Urothelium cell line (cell line): ENCODE data around the gene PSMC1.

Source experiments
- DNase-seq: peaks from one replicate; pipeline ENCODE4 v3.0.0; 2011; ENCODE audit warnings: low spot score, mixed read lengths
- FAIRE-seq: peaks from 2 replicates; lab custom pipeline; 2011; peaks lifted over from hg19 to GRCh38; lab: Jason Lieb, UNC

PSMC1 gene

GRCh38 chr14:90275820-90276219, 19.5 kb downstream of the PSMC1 start:
- FAIRE-seq (no peak), DNase-seq (no peak)

GRCh38 chr14:90276646-90277367, 20.5 kb downstream of the PSMC1 start:
- FAIRE-seq (no peak), DNase-seq (no peak)

- FAIRE-seq: no peak
- no peak for DNase-seq
These were observed 21.3 kb downstream of the PSMC1 start for GRCh38 chr14:90277581-90278198.

GRCh38 chr14:90278199-90279175, 22.1 kb downstream of the PSMC1 start:
- FAIRE-seq: no peak
- DNase-seq: no peak

GRCh38 chr14:90280096-90280495, 23.7 kb downstream of the PSMC1 start:
- DNase-seq (no peak), FAIRE-seq (no peak)

GRCh38 chr14:90281261-90281660, 24.9 kb downstream of the PSMC1 start:
- DNase-seq: peak; percentile 67
- FAIRE-seq: no peak

- DNase-seq (no peak), FAIRE-seq (no peak)
These were observed 25.4 kb downstream of the PSMC1 start for GRCh38 chr14:90281756-90282155.

GRCh38 chr14:90287791-90288190, 31.4 kb downstream of the PSMC1 start:
- no peak for FAIRE-seq
- DNase-seq: no peak

GRCh38 chr14:90288651-90289355, 32.5 kb downstream of the PSMC1 start:
- no peak for DNase-seq
- FAIRE-seq: no peak

- FAIRE-seq (no peak), DNase-seq (no peak)
These were observed 34.1 kb downstream of the PSMC1 start for GRCh38 chr14:90290337-90291011.

GRCh38 chr14:90291699-90292098, 35.3 kb downstream of the PSMC1 start:
- FAIRE-seq: no peak
- no peak for DNase-seq

GRCh38 chr14:90293766-90294730, 37.7 kb downstream of the PSMC1 start:
- DNase-seq (no peak), FAIRE-seq (no peak)

GRCh38 chr14:90294872-90295271, 38.5 kb downstream of the PSMC1 start:
- FAIRE-seq (no peak), DNase-seq (no peak)

GRCh38 chr14:90295870-90296516, 39.6 kb downstream of the PSMC1 start:
- no peak for DNase-seq
- FAIRE-seq: no peak

- FAIRE-seq: no peak
- no peak for DNase-seq
These were observed 40.3 kb downstream of the PSMC1 start for GRCh38 chr14:90296641-90297040.

- DNase-seq: no peak
- FAIRE-seq: no peak
These were observed 41.7 kb downstream of the PSMC1 start for GRCh38 chr14:90297876-90298629.

- DNase-seq (no peak), FAIRE-seq (no peak)
These were observed 43.1 kb downstream of the PSMC1 start for GRCh38 chr14:90299408-90299807.

GRCh38 chr14:90300611-90301047, 44.3 kb downstream of the PSMC1 start:
- FAIRE-seq (no peak), DNase-seq (no peak)
